ENCODE results near the gene MRPL20. TPM values are rescaled to one million over a fixed set of nuclear protein-coding genes. Genes with fewer than 3 reads are reported as not detected.
"Not testable (repeated sequence)": the region's sequence is repeated elsewhere in the genome, so short reads cannot be mapped to it uniquely, and the experiment has no call there.

The MRPL20 gene
- total RNA-seq, 4 donors from 2014 or later = 34.3 to 114 (median 65.1) TPM

DNA sequence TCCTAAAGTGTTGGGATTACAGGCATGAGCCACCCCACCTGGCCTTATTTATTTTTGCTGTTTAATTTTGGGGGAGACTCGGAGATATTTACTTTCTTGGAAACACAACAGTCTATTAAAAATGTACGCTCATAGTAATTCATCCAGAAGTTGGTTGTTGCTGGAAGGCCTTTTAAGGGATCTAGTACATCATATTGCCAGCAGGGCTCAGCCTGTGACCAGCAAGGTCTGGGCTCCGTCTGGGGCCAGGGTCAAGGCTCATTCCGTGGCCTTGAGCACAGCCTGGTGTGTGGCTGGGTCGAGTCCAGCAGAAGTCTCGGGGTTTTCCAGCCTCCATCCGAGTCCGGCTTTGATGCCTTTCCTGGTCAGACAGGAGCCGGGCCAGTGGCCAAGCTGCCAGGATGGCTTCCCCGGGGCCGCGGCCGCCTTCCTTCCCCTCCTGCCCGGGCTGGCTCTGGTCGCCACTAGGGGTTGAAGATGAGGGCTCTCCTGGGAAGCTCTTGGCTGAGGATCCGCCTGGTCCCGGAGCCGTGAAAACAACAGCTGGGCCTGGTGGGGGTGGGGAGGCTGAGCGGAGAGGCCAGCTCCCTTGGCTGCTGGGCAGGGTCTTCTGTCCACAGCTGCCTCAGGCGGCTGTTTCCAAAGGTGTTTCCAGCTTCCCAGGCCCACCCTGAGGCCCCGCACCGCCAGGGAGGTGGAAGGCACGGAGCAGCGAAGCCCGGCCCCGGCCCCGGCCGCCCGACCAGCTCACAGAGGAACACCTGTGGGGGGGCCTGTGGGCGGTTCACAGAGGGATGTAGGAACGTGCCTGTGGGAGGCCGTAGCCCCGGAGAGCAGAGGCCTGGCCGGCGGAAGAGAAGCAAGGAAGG, 23.3 kb upstream of the MRPL20 start:
- TF ChIP-seq POLR2A (IDR thresholded peaks at IDR 0.05) = peak in 1 of 2 donors; percentile 19
- TF ChIP-seq, protein P1, sequence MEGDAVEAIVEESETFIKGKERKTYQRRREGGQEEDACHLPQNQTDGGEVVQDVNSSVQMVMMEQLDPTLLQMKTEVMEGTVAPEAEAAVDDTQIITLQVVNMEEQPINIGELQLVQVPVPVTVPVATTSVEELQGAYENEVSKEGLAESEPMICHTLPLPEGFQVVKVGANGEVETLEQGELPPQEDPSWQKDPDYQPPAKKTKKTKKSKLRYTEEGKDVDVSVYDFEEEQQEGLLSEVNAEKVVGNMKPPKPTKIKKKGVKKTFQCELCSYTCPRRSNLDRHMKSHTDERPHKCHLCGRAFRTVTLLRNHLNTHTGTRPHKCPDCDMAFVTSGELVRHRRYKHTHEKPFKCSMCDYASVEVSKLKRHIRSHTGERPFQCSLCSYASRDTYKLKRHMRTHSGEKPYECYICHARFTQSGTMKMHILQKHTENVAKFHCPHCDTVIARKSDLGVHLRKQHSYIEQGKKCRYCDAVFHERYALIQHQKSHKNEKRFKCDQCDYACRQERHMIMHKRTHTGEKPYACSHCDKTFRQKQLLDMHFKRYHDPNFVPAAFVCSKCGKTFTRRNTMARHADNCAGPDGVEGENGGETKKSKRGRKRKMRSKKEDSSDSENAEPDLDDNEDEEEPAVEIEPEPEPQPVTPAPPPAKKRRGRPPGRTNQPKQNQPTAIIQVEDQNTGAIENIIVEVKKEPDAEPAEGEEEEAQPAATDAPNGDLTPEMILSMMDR (IDR thresholded peaks at IDR 0.05) = peak; percentile 22 to 41 (median 34)
- peak overlapping the region; percentile 95 to 98 for H3K27ac ChIP-seq
- intact Hi-C loops (cut with DNase I; ENCODE audit: low total_unique reads) = no loop called here
- peak overlapping the region; percentile 6 to 10 for H3K4me3 ChIP-seq
- peaks cover 9 to 45% of the 10 kb centered on the region in 2 donors for H3K4me1 ChIP-seq
- no peaks in the 10 kb centered on the region for H3K9me3 ChIP-seq
- no peaks in the 10 kb centered on the region for H3K36me3 ChIP-seq
- H3K27me3 ChIP-seq = no peaks in the 10 kb centered on the region
- DNase-seq = peak; percentile 80 to 87

DNA sequence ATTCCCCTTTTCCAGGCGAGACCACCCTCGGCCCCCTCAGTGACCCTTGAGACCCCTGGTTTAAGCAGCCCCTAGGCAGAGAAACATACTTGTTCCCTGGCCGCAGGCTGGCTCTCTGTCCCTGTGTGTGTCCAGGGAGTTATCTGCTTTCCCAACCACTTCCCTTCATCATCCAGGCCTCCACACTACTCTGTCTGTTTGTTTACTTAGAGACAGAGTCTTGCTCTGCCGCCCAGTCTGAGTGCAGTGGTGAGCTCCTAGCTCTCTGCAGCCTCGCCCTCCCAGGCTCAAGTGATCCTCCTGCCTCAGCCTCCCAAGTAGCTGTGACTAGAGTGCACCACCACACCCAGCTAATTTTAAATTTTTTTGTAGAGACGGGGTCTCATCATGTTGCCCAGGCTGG, 22.6 kb upstream of the MRPL20 start:
- Histone ChIP-seq H3K4me1 (peaks cover 9 to 38% of the 10 kb centered on the region in 2 donors), H3K27me3 (no peaks in the 10 kb centered on the region), H3K4me3 (no peak overlapping the region), H3K36me3 (no peaks in the 10 kb centered on the region), H3K9me3 (no peaks in the 10 kb centered on the region), H3K27ac (peak overlapping the region; percentile 95 to 98)
- TF ChIP-seq, protein P1 (IDR thresholded peaks at IDR 0.05) = no peak
- TF ChIP-seq POLR2A (IDR thresholded peaks at IDR 0.05) = no peak
- no peak for DNase-seq
- intact Hi-C loops (cut with DNase I; ENCODE audit: low total_unique reads) = no loop called here

DNA sequence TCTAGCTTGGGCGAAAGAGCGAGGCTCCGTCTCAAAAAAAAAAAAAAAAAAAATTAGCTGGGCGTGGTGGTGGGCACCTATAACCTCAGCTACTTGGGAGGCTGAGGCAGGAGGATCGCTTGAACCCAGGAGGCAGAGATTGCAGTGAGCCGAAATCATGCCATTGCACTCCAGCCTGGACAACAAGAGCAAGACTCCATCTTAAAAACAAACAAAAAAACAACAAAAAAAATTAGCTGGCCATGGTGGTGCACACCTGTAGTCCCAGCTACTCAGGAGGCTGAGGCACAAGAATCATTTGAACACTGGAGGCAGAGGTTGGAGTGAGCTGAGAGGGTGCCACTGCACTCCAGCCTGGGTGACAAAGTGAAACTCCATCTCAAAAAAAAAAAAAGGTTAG, 21.9 kb upstream of the MRPL20 start:
- H3K36me3 ChIP-seq; H3K4me3 ChIP-seq; H3K9me3 ChIP-seq; intact Hi-C loops (cut with DNase I; ENCODE audit: low total_unique reads); DNase-seq; H3K27me3 ChIP-seq: not testable (repeated sequence)
- H3K4me1 ChIP-seq = peaks cover 9 to 31% of the 10 kb centered on the region in 2 donors
- peak overlapping the region; percentile 95 to 98 for H3K27ac ChIP-seq

DNA sequence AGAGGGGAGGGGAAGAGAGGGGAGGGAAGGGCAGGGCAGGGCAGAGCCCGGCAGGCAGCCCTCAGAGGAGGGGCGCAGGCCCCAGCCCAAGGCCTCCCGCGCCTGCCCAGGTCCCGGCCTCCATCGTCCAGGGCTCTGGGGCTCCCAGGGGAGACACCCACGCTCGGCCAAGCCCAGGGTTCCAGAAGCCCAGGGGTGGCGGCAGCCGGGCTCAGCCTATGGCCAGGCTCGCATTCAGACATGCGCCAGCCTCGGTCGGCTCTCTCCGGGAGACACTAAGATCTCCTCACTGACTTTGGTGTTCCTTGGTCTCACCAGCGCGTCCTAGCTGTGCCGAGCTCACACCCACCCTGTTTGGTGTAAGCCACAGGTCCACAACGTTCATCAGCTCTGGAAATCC, 21.1 kb upstream of the MRPL20 start:
- Histone ChIP-seq H3K36me3 (no peaks in the 10 kb centered on the region), H3K27me3 (no peaks in the 10 kb centered on the region), H3K27ac (peak overlapping the region in 1 of 2 donors; percentile 14), H3K9me3 (no peaks in the 10 kb centered on the region), H3K4me3 (no peak overlapping the region), H3K4me1 (peaks cover 9 to 27% of the 10 kb centered on the region in 2 donors)
- TF ChIP-seq, protein P1 (IDR thresholded peaks at IDR 0.05) = no peak
- no peak for TF ChIP-seq POLR2A (IDR thresholded peaks at IDR 0.05)
- intact Hi-C loops (cut with DNase I; ENCODE audit: low total_unique reads) = no loop called here
- DNase-seq = no peak

DNA sequence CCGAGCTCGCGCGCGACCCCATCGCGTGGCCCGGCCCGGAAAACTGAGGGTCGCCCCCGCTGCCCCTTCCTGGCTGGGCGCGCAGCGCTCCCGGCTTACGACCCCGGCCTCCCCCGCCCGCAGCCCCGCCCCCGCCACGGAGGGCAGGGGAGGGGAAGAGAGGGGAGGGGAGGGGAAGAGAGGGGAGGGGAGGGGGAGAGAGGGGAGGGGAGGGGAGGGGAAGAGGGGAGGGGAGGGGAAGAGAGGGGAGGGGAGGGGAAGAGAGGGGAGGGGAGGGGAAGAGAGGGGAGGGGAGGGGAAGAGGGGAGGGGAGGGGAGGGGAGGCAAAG, 20.7 kb upstream of the MRPL20 start:
- DNase-seq = no peak
- intact Hi-C loops (cut with DNase I; ENCODE audit: low total_unique reads) = no loop called here
- H3K27me3 ChIP-seq = no peaks in the 10 kb centered on the region
- no peaks in the 10 kb centered on the region for H3K9me3 ChIP-seq
- peaks cover 9 to 25% of the 10 kb centered on the region in 2 donors for H3K4me1 ChIP-seq
- peak overlapping the region; percentile 2 to 36 for H3K4me3 ChIP-seq
- peak overlapping the region; percentile 45 to 77 for H3K27ac ChIP-seq
- no peak for TF ChIP-seq POLR2A (IDR thresholded peaks at IDR 0.05)
- TF ChIP-seq, protein P1 (IDR thresholded peaks at IDR 0.05) = no peak
- no peaks in the 10 kb centered on the region for H3K36me3 ChIP-seq
